Hepatocyte (in vitro differentiated cells): ENCODE measurements around the gene CEP76.

Experiments used
- EZH2 ChIP-seq: fragments of 200-600 bp; sonication (generic); IDR thresholded peaks from 2 replicates; pipeline ENCODE4 v1.6.1; 2016; ENCODE audit warnings: antibody characterized with exemption, mild to moderate bottlenecking, borderline replicate concordance
- EZH2phosphoT487 ChIP-seq: fragments of 200-600 bp; sonication (generic); IDR thresholded peaks from one replicate; pipeline ENCODE4 v1.6.1; 2018; ENCODE audit warnings: antibody characterized with exemption, mild to moderate bottlenecking, low read depth, moderate library complexity; ENCODE audit not compliant: unreplicated experiment, severe bottlenecking
- TF ChIP-seq, protein P1 (sequence below): fragments of 200-600 bp; sonication (generic); IDR thresholded peaks from 2 replicates; pipeline ENCODE4 v1.5.1; 2016; ENCODE audit warnings: antibody characterized with exemption, mild to moderate bottlenecking; ENCODE audit not compliant: poor library complexity

DNA sequence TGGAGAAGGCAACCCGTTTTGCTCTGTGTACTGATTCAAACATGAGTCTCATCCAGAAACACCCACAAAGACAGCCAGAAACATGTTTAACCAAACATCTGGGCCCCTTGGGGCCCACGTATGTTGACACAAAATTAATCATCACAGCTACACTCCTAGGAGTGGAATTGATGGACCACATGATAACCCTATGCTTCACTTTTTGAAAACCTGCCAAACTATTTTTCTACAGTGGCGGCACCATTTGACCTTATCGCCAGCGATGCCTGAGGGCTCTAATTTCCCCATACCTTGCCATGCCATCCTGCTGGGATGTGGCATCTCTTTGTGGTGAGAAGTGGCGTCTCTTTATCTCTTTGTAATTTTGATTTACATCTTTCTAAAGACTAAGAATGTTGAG, 38.8 kb upstream of the CEP76 start:
- TF ChIP-seq, protein P1, sequence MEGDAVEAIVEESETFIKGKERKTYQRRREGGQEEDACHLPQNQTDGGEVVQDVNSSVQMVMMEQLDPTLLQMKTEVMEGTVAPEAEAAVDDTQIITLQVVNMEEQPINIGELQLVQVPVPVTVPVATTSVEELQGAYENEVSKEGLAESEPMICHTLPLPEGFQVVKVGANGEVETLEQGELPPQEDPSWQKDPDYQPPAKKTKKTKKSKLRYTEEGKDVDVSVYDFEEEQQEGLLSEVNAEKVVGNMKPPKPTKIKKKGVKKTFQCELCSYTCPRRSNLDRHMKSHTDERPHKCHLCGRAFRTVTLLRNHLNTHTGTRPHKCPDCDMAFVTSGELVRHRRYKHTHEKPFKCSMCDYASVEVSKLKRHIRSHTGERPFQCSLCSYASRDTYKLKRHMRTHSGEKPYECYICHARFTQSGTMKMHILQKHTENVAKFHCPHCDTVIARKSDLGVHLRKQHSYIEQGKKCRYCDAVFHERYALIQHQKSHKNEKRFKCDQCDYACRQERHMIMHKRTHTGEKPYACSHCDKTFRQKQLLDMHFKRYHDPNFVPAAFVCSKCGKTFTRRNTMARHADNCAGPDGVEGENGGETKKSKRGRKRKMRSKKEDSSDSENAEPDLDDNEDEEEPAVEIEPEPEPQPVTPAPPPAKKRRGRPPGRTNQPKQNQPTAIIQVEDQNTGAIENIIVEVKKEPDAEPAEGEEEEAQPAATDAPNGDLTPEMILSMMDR = no peak
- no peak for TF ChIP-seq EZH2
- no peak for TF ChIP-seq EZH2phosphoT487
